Measurements from ENCODE around the gene EPHB2.
"Not testable (repeated sequence)": the region's sequence is repeated elsewhere in the genome, so short reads cannot be mapped to it uniquely, and the experiment has no call there.

The EPHB2 gene

DNA sequence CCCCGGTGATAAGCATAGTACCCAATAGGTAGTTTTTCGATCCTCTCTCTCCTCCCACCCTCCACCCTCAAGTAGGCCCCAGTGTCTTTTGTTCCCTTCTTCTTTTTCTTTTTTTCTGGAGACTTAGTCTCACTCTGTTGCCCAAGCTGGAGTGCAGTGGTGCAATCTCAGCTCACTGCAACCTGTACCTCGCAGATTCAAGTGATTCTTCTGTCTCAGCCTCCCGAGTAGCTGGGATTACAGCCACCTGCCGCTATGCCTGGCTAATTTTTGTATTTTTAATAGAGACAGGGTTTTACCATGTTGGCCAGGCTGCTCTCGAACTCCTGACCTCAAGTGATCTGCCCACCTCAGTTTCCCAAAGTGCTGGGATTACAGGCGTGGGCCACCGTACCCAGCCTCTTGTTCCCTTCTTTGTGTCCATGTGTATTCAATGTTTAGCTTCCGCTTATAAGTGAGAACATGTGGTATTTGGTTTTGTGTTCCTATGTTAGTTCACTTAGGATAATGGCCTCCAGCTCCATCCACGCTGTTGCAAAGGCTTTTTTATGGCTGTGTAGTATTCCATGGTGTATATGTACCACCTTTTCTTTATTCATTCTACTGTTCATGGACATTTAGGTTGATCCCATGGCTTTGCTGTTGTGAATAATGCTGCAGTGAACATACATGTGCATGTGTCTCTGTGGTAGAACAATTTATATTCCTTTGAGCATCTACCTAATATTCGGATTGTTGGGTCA is 133.0 kb downstream of the EPHB2 start:
- not testable (repeated sequence) for DNase-seq

- DNase-seq: no peak
Measured at GRCh38 chr1:22844621-22845020, 134.0 kb downstream of the EPHB2 start.

GRCh38 chr1:22845398-22845935 is 134.8 kb downstream of the EPHB2 start:
- DNase-seq: no peak

DNA sequence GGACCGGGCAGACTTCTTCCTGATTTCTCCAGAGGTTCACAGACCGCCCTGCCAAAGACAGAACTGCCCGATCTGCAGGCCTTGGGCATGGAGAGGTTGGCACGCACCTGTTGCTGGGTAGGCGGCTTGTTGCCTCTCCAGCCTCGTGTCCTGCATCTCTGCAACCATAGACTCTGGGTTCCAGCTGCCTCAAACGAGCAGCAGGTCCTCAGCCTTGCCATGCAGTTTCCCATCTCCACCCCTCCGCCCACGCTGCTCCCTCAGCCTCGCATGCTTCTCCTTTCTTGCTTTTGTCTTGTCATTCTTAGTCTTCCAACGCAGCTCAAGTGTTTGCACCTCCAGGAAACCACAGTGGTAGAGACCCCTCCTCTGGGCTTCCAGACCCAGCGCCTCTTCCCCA is 135.8 kb downstream of the EPHB2 start:
- no peak for DNase-seq

GRCh38 chr1:22847249-22847648 is 136.6 kb downstream of the EPHB2 start:
- DNase-seq: no peak

DNA sequence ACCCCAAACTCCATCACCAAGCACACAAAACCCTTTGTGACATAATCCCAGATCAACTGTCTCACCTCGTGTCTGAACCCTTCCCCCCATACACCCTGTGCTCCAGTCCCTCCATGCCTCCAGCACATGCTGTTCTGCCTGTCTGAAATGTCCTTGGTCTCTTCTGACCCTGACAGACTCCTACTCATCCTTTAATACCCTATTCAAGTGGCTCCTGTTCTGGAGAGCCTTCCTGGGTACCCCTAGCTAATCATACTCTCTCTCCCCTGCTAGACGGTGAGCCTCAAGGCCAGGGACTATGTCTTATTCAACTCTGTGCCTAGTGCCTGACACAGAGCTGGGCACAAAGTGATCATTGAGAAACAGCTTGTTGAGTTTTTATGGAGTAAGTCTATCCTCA is 137.1 kb downstream of the EPHB2 start:
- no peak for DNase-seq

DNA sequence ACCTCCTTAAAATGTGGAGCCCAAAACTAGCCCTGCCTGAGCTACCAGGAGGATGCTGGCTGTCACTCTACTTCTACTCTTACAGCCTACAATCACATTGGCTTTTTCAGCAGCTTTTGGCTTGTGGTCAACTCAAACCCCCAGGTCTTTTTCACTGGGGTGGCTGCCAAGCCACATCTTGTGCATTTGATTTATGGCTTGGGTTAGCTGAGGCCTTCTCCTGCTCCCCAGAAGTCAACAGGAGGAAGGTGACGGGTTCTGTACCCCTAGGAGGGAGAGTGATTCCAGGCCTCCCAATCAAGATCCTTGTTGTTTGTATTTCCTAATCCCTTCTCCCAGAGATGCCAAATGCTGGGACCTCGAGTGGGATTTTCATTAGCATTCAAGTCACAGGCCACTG is 137.8 kb downstream of the EPHB2 start:
- no peak for DNase-seq

DNA sequence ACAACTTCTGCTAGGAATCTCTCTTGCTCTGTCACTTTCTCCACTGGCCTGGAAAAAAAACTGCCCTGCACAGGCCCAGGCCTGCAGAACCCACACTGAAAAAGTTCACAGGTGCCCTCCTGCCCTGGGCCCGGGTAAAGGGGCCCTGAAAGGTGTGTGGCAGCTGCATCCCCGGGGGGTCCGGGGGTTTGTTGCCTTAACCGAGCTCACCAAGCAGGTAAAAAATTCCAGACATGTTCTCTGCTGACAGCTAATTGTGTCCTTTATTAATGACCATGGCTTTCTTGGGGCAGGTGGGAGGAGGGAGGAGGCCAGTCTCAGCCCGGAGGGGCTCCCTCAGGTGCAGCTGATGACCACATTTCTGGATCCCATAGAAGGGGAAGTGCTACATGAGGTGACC is 139.1 kb downstream of the EPHB2 start:
- DNase-seq: no peak

DNA sequence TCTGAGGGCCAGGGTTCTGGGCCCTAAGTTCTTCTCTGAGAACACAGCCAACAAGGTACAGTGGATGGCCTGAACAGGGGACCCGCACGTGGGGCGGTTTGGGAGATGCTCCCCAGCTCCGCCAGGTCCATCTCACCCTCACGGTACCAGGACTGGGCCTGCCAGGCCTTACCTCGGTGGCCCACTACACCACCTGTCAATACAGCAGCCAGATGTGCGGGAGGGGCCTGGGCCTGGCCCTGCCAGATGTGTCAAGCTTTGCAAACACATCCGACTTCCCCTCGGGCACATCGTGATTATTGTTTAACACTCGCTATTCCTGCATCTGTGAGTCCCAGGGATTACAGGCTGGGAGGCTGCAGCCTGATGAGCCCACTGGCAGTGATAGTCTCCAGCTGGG is 139.6 kb downstream of the EPHB2 start:
- DNase-seq: no peak

- no peak for DNase-seq
Measured at GRCh38 chr1:22850681-22851080, 140.0 kb downstream of the EPHB2 start.

DNA sequence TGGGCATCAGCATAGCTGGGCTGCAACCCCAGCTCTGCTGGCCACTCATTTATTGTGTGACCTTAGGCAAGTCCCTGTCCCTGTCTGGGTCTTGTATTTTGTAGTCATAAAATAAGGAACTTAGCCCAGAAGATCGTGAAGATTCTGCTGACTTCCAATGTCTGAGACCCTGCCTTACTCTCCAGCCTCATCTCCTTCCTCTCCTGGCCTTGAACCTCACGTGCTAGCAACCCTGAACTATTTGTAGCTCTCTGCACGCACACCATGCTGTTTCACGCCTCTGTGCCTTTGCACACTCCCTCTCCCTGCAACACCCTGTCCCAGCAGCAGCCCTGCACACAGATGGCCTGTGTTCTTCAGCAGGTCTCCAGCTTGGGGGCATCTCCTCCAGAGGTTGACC is 140.9 kb downstream of the EPHB2 start:
- DNase-seq: no peak

DNA sequence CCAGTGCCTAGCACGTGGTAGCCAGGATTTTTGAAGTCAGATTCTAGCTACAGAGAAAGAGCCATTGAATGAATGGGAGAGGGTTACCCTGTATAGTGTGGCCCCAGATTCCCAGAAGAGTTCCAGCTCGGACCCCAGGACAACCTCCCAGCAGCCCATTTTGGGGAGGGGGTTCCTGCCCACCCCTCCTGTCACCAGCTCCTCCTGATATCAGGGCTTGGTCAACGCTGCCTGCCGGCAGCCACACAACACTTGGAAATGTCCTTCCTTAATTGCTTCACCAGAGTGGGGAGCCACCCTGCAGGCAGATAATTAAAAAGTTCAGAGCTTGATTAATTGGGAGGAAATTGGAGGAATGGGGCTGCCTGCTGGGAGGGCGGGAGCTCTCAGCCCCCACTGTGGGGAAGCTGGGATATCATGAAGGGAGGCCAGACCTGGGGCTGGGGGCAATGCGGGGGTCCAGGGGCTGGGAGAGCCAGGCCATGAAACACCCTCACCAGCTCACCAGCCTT is 141.6 kb downstream of the EPHB2 start:
- DNase-seq: no peak

- DNase-seq: no peak
Measured at GRCh38 chr1:22853651-22854185, 143.1 kb downstream of the EPHB2 start.

DNA sequence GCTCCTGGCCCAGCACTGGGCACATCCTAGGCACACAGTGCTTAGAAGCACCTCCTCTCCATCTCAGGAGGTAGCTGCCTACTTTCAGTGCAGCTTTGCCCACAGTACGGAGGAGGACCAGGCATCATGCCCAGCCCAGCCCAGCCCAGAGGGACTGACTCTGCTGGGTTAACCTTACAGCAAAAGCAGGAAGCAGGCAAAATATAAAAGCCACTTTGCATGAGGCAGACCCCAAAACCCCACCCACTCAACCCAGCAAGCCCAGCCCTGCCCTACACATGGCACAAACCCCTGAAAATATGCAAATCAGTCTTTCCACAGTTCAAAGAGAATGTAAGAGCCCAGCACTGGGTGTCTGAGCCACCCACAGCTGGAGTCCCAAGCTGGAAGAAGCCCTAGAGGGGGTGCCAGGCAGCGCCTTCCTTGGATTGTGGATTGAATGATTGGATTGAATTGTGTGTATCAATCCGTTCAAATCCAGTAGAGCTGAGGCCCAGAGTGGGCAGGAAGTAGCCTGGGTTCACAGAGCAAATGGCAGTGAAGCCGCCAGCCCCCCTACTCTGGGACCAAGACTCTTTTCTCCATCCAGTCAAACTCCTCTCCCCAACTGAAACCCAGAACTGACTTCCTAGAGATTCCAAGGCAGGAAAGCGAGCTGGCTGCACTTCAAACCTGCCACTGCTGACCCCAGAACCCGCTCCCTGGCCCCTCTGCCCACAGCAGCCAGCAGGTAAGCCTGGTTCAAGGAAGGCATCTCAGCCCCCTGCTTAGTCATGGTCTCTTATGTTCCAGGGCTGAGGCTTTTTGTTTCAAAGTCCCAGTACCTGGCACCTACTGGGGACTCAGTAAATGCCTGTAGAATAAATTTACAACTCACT is 144.3 kb downstream of the EPHB2 start:
- DNase-seq: peak; percentile 10

- DNase-seq: no peak
Measured at GRCh38 chr1:22855668-22856606, 145.3 kb downstream of the EPHB2 start.

- no peak for DNase-seq
Measured at GRCh38 chr1:22857661-22858060, 147.0 kb downstream of the EPHB2 start.

DNA sequence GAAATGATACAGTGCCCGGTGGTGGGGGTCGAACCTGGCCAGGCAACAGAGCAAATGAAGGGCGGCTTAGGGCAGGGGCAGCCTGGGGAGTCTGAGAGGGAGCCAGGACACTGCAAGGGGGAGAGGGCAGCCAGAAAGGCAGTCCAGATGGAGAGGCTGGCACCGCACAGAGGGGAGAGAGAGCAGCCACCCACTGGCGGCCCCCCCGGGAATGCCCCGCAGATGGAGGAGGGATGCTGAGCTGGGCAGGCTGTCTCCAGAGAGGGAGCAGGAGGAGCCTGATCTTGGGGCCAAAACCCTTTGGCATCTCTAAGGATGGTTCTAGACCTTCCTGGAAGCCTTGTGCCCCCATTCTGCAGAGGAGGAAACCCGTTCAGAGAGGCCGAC is 149.8 kb downstream of the EPHB2 start:
- no peak for DNase-seq

DNA sequence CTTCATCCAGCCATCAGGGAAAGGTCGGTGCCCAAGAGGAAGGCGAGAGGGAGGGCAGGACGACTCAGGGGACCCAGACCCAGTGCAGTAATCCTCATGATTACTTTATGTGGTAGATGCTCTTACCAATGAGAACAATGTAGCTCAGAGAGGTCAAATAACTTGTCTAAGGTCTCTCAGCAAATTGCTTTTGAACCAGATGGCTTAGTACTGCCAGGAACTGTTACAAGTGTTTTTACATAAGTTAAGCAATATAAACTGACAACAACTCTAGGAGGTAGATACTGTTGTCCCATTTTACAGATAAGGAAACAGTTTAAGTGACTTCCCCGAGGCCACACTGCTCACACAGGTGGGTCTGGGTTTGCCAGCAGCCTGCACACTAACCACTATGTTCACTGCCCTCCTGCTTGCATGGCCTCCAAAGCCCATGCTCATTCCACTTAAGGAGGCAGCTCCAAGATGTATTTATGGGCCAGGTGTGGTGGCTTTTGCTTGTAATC is 150.3 kb downstream of the EPHB2 start:
- no peak for DNase-seq

GRCh38 chr1:22861764-22862440 is 151.3 kb downstream of the EPHB2 start:
- DNase-seq: no peak

DNA sequence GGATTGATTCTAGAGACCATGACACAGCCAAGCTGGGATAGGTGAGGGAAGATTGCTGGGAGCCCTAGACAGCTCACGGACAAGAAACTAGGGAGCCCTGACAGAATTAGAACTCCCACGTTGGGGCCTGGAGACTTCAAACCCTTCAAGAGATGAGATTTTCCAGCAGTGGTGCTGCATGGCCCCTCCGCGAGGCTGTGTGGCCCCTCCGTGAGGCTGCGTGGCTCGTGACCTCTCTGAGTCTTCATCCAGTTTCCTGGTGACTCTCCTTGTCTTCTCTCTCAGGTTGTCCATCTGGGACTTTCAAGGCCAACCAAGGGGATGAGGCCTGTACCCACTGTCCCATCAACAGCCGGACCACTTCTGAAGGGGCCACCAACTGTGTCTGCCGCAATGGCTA is 152.1 kb downstream of the EPHB2 start:
- no peak for DNase-seq

GRCh38 chr1:22863766-22864165 is 153.1 kb downstream of the EPHB2 start:
- no peak for DNase-seq

DNA sequence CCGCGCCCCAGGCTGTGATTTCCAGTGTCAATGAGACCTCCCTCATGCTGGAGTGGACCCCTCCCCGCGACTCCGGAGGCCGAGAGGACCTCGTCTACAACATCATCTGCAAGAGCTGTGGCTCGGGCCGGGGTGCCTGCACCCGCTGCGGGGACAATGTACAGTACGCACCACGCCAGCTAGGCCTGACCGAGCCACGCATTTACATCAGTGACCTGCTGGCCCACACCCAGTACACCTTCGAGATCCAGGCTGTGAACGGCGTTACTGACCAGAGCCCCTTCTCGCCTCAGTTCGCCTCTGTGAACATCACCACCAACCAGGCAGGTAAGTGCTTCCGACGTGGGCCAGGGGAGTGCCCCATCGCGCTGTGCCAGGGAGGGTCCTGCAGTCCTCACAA is 154.2 kb downstream of the EPHB2 start:
- no peak for DNase-seq

Data from NCI-H526 treated with DMSO at 0.1 percent for 48 hours (cell line).